ENCODE data around the gene MARCHF9.
"Not testable (repeated sequence)": the region's sequence is repeated elsewhere in the genome, so short reads cannot be mapped to it uniquely, and the experiment has no call there.

Gene MARCHF9

DNA sequence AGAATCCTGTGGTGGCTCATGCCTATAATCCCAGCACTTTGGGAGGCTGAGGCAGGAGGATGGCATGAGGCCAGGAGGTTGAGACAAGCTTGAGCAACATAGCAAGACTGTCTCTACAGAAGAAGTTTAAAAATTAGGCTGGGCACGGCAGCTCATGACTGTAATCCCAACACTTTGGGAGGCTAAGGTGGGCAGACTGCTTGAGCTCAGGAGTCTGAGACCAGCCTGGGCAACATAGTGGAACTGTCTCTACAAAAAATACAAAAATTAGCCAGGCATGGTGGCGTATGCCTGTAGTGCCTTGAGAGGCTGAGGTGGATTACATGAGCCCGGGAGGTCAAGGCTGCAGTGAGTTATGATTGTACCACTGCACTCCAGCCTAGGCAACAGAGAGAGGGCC, 13.0 kb downstream of the MARCHF9 start:
- DNase-seq (ENCODE audit: extremely low read depth in 1 of 2, low read depth in 1 of 2) = no peak

DNA sequence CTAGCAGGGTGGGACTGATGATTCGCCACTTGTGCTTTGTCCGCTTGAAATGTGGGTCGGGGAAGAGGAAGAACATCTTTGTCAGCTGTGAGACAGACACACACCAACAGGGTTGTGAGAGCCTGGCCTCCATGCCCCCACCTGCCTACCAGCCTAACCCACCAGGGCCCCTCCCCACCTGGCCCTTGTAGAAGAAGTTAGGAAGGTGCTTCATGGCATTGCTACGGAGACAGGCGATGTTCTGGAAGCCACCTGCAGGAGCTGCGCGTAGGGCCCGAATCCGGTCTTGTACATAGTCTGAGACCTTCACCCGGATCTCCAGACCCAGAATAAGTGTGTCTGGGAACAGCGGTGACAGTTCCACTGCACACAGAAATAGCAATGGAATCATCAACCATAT, 14.7 kb downstream of the MARCHF9 start:
- DNase-seq (ENCODE audit: extremely low read depth in 1 of 2, low read depth in 1 of 2) = no peak

DNA sequence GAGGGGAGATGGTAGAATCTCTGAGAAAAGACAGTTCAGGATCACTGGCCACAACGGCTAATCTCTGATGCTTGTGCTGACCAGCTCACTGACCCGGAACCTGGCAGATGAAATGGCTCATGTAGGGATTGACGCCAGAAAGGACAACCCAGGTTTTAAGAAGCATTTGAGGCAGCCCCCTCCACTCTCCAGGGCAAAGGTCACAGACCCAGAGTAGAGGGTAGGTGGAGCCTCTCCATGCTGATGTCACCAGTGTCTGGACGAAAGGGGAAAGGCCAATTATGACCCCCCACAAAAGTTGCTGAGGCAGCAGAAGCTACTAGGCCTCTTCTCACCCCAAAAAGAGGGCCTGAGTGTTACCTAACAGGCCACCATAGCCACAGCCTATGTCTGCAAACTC, 15.8 kb downstream of the MARCHF9 start:
- DNase-seq (ENCODE audit: extremely low read depth in 1 of 2, low read depth in 1 of 2) = no peak

DNA sequence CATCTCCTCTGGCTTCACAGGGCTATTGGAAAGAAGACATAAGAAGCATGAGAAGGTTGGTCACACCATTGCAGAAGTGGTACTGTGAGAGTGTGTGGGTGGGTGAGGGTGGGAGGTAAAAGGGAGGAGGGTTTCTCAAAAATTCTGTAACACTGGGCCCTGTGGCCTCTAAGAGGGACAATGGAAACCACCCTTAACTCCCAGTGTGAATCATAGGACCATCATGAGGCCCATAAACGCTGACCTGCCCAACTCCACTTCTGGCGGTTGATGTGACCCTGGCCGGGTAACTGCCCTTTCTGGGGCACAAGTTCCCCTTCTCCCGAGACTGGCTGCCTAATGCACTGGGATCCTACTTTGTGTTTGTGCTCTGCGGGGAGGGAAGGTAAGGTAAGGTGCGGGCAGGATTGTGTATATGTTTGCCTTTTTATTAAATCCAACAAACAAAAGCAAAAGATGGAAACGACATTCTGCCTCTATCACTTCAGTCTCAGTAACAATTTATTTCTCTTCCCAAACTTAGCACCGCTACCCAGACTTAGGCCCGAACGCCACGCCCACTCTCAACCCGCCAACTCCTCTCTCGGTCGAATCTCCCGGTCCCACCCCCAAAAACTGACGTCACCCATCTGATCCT, 16.5 kb downstream of the MARCHF9 start:
- peak in 1 of 2 donors; percentile 90 for DNase-seq (ENCODE audit: extremely low read depth in 1 of 2, low read depth in 1 of 2)

DNA sequence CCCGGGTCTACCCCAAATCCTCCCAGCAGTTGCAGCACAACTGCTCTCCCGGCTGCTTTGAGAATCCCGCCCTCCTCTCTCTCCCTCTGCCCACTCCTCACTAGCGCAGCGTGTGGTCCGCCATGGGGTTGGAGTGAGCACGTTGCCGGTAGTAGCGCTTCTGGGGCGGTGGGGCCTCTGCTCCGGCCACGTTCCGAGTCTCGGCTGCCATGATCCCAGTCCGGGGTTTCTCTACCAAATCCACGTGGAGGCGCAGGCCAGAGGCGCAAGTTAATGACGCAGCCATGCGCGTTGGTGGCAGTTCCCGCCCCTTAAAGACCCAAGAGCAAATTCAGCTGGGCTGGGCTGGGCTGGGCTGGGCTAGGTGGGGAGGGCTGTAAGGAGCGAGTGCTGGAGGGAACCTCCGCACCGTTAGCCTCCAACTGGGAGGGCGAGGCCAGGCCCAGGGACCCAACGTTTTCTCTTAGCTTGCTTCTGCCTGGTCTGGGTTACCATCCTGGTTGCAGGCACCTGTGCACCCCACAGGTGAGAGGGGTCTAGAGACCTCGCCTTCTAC, 17.0 kb downstream of the MARCHF9 start, which contains the start of gene METTL1:
Gene METTL1 (minus strand): TSS at position 233 of the 556 bp plus-strand sequence. CDS start 22 bp downstream, at position 211.
- DNase-seq (ENCODE audit: extremely low read depth in 1 of 2, low read depth in 1 of 2) = peak; percentile 88 to 93

DNA sequence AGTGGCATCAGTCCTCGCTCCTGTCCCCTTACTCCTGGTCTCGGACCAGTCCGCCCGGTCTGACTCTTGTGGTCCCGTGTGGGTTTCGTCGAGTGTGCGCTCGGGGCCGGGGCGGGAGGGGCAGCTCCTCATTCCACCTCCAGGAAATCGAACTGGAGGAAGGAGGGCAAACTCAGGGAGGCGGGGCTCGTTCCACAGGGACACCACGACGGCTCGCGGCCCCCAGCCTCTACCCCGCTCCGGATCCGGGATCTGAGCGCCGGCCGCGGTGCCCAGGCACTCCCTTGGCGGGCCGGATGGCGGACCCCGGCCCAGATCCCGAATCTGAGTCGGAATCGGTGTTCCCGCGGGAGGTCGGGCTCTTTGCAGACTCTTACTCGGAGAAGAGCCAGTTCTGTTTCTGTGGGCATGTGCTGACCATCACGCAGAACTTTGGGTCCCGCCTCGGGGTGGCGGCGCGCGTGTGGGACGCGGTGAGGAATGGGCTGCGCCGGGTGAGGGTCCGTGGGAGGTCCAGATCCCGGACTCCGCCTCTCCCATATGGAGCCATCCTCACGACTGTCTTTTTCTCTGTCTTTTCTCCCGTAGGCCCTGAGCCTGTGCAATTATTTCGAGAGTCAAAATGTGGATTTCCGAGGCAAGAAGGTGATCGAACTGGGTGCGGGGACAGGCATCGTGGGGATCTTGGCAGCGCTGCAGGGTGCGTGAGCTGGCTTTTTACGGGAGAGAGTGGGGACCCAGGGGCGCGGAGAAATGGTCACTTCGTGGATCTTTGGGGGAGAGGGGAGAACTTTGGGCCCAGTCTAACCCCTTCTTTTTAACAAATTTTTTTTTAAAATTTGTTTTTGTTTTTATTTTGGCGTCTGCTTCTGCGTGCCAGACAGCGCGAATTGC, 17.8 kb downstream of the MARCHF9 start, which contains the start of gene EEF1AKMT3:
Gene EEF1AKMT3 (plus strand): TSS at position 186 of the 894 bp plus-strand sequence. CDS start 111 bp downstream, at position 297.
- no peak for DNase-seq (ENCODE audit: extremely low read depth in 1 of 2, low read depth in 1 of 2)

DNA sequence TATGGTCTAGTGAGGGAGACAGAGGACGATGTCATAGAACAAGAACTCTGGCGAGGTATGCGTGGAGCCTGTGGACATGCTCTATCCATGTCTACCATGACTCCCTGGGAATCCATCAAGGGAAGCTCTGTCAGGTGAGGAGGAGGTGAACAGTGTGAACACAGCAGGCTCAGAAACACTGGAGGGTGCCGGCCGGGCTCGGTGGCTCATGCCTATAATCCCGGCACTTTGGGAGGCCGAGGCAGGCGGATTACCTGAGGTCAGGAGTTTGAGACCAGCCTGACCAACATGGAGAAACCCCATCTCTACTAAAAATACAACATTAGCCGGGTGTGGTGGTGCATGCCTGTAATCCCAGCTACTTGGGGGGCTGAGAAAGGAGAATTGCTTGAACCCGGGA, 19.7 kb downstream of the MARCHF9 start:
- DNase-seq (ENCODE audit: extremely low read depth in 1 of 2, low read depth in 1 of 2) = not testable (repeated sequence)

DNA sequence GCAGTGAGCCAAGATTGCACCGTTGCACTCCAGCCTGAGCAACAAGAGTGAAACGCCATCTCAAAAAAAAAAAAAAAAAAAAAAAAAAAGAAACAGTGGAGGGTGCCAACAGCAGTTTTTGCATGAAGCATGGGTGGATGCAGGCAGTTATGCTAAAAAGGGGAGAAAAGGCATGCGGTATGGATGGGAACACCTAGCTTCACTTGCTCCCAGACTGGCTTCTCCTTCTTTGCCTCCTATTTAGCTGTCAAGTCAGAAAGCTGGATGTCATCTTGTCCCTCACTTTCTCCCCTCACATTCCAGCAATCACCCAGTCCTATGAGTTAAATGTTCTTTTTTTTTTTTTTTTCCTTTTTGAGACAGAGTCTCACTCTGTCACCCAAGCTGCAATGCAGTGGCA, 20.1 kb downstream of the MARCHF9 start:
- DNase-seq (ENCODE audit: extremely low read depth in 1 of 2, low read depth in 1 of 2) = no peak

DNA sequence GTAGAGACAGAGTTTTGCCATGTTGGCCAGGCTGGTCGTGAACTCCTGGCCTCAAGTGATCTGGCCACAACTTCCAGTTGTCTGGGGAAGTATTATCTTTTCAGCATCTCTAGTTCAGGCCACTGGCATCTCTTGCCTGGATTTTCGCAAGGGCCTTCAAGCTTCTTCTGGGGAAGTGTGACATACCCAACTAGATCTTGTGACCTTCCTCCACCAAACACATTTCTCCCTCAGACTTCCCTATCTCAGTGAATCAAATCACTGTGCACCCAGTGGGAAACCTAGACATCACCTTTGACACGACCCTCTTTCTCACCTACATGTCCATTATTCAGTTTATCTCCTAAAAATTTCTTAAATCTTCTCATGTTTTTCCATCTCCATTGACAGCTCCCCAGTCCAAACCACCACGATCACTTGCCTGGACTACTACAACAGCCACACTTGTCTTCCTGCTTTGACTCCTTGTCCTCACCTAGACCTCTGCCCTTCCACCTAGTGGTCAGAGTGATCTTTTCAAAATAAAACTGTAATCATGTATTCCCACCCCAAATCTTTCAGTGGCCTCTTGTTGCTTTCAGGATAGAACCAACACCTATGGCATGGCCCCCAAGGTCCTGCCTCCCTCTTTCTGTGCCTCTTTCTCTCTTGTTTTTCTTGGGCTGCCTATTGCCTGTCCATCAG, 20.8 kb downstream of the MARCHF9 start:
- DNase-seq (ENCODE audit: extremely low read depth in 1 of 2, low read depth in 1 of 2) = no peak

DNA sequence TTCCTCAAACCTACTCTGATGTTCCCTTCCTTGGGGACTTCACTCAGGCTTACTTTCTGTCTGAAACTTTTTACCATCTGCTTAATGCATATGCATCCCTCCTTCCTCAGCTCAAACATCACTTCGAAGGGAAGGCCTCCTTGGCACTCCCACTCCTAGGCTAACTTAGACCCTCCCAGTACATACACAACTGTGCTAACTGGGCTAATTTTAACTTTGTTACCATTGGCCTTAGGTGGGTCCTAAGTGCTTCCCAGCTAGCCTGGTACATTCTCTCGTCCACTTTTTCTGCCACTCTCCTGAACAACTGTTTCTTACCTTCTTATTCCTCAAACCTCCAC, 21.3 kb downstream of the MARCHF9 start:
- DNase-seq (ENCODE audit: extremely low read depth in 1 of 2, low read depth in 1 of 2) = no peak

DNA sequence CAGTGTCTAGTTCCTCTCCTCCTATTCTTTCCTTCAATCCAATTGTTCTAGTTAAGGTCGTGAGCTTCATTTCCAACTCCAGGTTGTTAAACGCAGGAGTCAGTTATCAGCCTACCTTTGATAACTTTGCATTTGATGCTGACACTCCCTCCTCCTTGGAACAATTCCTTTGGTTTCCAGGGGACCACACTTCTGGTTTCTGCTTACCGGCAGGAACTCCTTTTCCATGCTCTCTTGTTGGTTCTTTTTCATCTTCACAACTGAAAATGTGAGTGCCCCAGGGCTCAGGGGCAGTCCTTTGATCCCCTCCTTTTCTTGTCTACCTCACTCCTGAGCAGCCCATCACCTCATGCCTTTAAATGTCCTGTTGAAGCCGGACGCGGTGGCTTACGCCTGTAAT, 22.5 kb downstream of the MARCHF9 start:
- DNase-seq (ENCODE audit: extremely low read depth in 1 of 2, low read depth in 1 of 2) = no peak

DNA sequence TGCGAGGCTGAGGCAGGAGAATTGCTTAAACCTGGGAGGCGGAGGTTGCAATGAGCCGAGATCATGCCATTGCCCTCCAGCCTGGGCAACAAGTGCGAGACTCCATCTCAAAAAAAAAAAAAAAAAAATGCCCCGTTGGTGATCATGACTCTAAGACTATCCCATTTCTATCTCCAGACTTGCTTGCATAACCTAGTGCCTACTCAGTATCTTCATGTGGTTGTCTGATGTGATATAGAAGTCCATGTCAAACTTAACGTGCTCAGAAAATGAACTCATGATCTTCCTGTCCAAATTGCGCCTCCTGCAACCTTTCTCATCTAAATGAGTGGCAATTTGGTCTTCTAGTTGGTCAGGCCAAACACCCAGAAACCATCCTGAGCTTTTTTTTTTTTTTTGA, 23.0 kb downstream of the MARCHF9 start:
- DNase-seq (ENCODE audit: extremely low read depth in 1 of 2, low read depth in 1 of 2) = no peak

DNA sequence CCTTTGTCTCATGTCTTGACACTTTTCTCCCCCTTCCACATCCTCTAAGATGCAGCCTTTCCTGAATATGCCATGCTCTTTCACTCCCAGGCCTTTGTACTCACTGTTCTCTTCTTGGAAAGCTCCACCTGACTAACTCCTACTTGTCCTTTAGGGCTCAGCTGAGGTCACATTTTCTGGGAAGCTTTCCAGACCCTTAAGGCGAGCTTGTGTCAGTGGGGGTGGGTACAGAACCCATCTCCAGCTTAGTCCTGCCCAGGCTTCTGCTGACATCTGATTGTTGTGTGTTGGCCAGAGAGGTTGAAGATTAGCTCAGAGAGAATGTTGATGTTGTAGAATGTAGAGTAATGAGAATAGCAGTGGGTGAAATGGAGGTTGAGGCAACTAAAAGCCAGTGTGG, 24.8 kb downstream of the MARCHF9 start:
- DNase-seq (ENCODE audit: extremely low read depth in 1 of 2, low read depth in 1 of 2) = no peak

DNA sequence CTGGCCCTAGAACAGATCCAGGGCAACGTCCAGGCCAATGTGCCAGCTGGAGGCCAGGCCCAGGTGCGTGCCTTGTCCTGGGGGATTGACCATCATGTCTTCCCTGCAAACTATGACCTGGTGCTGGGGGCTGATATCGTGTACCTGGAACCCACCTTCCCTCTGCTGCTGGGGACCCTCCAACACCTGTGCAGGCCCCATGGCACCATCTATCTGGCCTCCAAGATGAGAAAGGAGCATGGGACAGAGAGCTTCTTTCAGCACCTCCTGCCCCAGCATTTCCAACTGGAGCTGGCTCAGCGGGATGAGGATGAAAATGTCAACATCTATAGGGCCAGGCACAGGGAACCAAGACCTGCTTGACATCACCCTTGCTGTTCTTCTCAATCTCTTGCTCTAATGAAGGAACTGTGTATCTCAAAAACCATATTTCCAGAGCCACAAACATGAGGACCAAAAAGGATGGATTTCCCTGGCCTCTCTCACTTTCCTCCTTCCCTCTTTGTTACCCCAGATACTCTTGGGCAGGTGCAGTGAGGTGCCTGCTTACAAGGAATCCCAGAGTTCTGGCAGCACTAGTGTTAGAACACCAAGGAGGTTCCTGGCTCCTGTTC, 25.5 kb downstream of the MARCHF9 start:
- no peak for DNase-seq (ENCODE audit: extremely low read depth in 1 of 2, low read depth in 1 of 2)

DNA sequence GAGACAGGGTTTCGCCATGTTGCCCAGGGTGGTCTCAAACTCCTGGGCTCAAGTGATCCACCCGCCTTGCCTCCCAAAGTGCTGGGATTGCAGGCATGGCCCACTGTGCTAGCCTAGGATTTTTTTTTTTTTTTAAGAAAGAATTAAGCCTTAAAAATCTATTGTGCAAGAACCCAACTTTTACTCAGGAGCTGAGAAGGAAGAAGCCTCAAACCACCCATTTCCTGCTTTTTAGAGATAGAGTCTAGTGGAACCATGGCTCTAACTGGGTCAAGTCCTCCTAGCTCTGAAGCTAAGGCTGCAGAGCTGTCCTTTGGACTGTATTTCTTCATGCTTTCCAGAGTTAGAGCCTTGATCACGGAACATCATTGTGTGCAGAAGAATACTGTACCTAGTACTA, 26.3 kb downstream of the MARCHF9 start:
- no peak for DNase-seq (ENCODE audit: extremely low read depth in 1 of 2, low read depth in 1 of 2)

DNA sequence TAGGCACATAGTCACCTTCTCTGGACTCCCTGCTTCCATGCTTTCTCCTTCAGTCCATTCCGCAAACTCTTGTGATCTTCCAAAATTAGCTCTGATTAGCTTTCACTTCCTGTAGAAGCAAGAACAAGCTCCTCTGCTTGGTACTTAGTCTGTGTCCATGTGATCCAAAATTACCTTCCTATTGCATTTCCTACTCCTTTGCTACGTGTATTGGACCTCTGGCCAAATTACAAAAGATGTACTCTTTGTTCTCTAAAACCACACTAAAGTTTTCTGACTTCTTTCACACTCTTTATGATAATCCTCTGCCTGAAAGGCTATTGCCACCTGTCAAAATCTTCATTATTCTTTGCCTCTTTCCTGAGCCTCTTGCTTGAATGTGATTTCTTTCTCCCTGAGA, 26.9 kb downstream of the MARCHF9 start:
- no peak for DNase-seq (ENCODE audit: extremely low read depth in 1 of 2, low read depth in 1 of 2)

DNA sequence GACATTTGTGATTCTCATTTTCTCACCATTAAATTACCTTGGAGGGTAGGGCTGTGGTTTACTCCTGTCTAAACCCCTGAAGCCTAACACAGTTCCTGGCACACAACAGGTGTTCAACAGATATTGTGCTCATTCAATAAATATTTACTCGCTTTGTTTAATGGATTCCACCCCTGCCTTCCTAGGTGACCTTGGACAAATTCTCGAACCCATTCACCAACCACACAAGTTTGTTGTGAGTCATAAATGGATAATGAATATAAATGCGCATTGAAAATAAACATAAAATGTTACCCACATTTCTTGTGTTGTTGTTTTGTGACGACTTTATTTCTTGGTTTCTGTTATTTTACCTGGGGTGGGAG, 27.3 kb downstream of the MARCHF9 start:
- no peak for DNase-seq (ENCODE audit: extremely low read depth in 1 of 2, low read depth in 1 of 2)

DNA sequence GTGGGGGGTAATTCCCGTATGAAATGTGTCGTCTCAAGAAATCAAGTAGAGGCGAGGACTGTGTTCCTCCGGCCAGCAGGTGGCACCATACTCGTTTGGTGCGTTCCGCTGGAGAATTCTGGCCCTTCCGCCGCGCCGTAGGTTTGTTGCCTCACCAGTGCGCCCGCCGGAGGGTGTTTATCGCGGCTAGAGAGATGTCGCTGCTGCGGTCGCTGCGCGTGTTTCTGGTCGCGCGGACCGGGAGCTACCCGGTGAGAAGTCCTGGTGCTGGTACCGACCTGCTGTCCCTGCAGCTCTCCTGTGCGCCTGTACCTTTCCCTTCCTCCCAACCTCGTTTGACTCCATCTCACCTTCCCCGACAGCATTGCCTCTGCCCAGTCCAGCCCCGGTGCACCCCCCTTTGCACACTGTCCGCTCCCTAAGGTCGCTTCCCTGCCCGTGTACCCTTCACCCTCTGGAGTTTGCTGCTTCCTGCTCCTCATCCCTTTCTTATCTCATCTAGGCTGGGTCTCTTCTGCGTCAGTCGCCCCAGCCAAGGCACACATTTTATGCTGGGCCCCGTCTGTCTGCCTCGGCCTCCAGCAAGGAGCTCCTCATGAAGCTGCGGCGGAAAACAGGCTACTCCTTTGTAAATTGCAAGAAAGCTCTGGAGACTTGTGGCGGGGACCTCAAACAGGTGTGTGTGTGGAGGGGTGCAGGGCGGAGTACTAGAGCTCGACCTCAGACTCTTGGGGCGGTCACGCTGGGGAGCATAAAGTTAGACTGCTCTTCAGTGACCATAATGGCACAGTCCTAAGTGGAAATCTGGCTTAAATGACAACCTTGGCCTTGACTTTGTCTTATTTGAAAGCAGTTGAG, 27.9 kb downstream of the MARCHF9 start, which contains the start of gene TSFM:
Gene TSFM (plus strand): TSS at position 180 of the 858 bp plus-strand sequence. CDS start 15 bp downstream, at position 195.
- peak; percentile 84 to 94 for DNase-seq (ENCODE audit: extremely low read depth in 1 of 2, low read depth in 1 of 2)

DNA sequence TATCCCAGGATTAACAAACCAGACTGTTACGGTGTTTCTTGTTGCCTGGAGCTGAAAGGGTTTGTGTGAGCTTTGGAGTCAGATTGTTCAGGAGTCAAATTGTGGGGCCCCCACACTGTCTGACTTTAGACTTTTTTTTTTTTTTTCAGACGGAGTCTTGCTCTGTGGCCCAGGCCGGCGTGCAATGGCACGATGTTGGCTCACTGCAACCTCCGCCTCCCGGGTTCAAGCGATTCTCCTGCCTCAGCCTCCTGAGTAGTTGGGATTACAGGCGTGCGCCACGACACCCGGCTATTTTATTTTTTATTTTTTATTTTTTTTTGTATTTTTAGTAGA, 28.5 kb downstream of the MARCHF9 start:
- DNase-seq (ENCODE audit: extremely low read depth in 1 of 2, low read depth in 1 of 2) = no peak

DNA sequence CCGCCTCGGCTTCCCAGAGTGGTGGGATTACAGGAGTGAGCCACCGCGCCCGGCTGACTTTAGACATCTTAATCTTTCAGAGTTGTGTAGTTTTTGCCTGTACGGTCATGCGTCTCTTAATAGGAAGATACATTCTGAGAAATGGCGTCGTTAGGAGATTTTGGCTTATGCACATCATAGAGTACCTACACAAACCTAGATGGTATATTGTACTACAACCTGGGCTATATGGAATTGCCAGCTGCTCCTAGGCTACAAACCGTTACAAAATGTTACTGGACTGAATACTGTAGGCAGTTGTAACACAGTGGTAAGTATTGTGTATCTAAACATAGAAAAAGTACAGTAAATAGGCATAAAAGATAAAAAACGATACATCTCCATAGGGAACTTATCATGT, 29.0 kb downstream of the MARCHF9 start:
- DNase-seq (ENCODE audit: extremely low read depth in 1 of 2, low read depth in 1 of 2) = no peak
